Neural progenitor cell (in vitro differentiated cells): ENCODE results near the gene LRRC26.

Experiments
- CTCF ChIP-seq: fragments of 200-600 bp; sonication (generic); IDR thresholded peaks from 2 replicates; pipeline ENCODE4 v1.5.1; 2017; ENCODE audit warnings: antibody characterized with exemption, mild to moderate bottlenecking
- EZH2 ChIP-seq: fragments of 200-600 bp; sonication (generic); IDR thresholded peaks from 2 replicates; pipeline ENCODE4 v1.6.1; 2017; ENCODE audit warnings: antibody characterized with exemption, mild to moderate bottlenecking, moderate library complexity
- EZH2phosphoT487 ChIP-seq: fragments of 200-600 bp; sonication (generic); IDR thresholded peaks from 2 replicates; pipeline ENCODE4 v1.6.1; 2017; ENCODE audit warnings: antibody characterized with exemption

- TF ChIP-seq CTCF, result no peak
- no peak for TF ChIP-seq EZH2
- TF ChIP-seq EZH2phosphoT487, result peak; percentile 45
Observed at GRCh38 chr9:137169896-137170358, at the start of gene LRRC26.
